ENCODE results near the gene CDKL2. TPM values are rescaled to one million over a fixed set of nuclear protein-coding genes. Genes with fewer than 3 reads are reported as not detected.
"Not testable (repeated sequence)": the region's sequence is repeated elsewhere in the genome, so short reads cannot be mapped to it uniquely, and the experiment has no call there.

Gene CDKL2
- total RNA-seq, 1 donor from 2014 or later = not detected

GRCh38 chr4:75549019-75549418 is 81.3 kb downstream of the CDKL2 start:
- H3K27ac Mint-ChIP-seq = no peak overlapping the region
- no peaks in the 10 kb centered on the region for H3K9me3 Mint-ChIP-seq
- H3K4me1 Mint-ChIP-seq = no peaks in the 10 kb centered on the region
- ChIA-PET POLR2A (no interaction called here), CTCF (no interaction called here)
- no peaks in the 10 kb centered on the region for H3K27me3 Mint-ChIP-seq
- H3K36me3 Mint-ChIP-seq (ENCODE audit: low read depth) = peaks cover 5% of the 10 kb centered on the region
- DNase-seq (no peak), ATAC-seq (ENCODE audit: low read depth) (no peak)
- intact Hi-C loops (cut with micrococcal nuclease) = no loop called here
- no peak overlapping the region for H3K4me3 Mint-ChIP-seq
- no peak for TF ChIP-seq CTCF (IDR thresholded peaks at IDR 0.05)

GRCh38 chr4:75547647-75548387 is 82.5 kb downstream of the CDKL2 start:
- intact Hi-C loops (cut with micrococcal nuclease) = no loop called here
- Mint-ChIP-seq H3K36me3 (ENCODE audit: low read depth) (peaks cover 12% of the 10 kb centered on the region), H3K4me3 (no peak overlapping the region), H3K27ac (no peak overlapping the region), H3K9me3 (no peaks in the 10 kb centered on the region), H3K4me1 (no peaks in the 10 kb centered on the region), H3K27me3 (no peaks in the 10 kb centered on the region)
- POLR2A ChIA-PET = no interaction called here
- DNase-seq (no peak), ATAC-seq (ENCODE audit: low read depth) (no peak)
- CTCF ChIA-PET = no interaction called here
- TF ChIP-seq CTCF (IDR thresholded peaks at IDR 0.05) = no peak

GRCh38 chr4:75545526-75545925 is 84.8 kb downstream of the CDKL2 start:
- H3K4me3 Mint-ChIP-seq = no peak overlapping the region
- H3K27ac Mint-ChIP-seq = no peak overlapping the region
- H3K9me3 Mint-ChIP-seq = no peaks in the 10 kb centered on the region
- POLR2A ChIA-PET = no interaction called here
- TF ChIP-seq CTCF (IDR thresholded peaks at IDR 0.05) = no peak
- ATAC-seq (ENCODE audit: low read depth) (no peak), DNase-seq (no peak)
- no peaks in the 10 kb centered on the region for H3K4me1 Mint-ChIP-seq
- intact Hi-C loops (cut with micrococcal nuclease) = no loop called here
- CTCF ChIA-PET = no interaction called here
- H3K36me3 Mint-ChIP-seq (ENCODE audit: low read depth) = peaks cover 16% of the 10 kb centered on the region
- no peaks in the 10 kb centered on the region for H3K27me3 Mint-ChIP-seq

- Mint-ChIP-seq H3K4me3 (no peak overlapping the region), H3K36me3 (ENCODE audit: low read depth) (peaks cover 21% of the 10 kb centered on the region), H3K27me3 (no peaks in the 10 kb centered on the region), H3K4me1 (no peaks in the 10 kb centered on the region), H3K27ac (no peak overlapping the region), H3K9me3 (no peaks in the 10 kb centered on the region)
- ChIA-PET CTCF (no interaction called here), POLR2A (no interaction called here)
- ATAC-seq (ENCODE audit: low read depth) (no peak), DNase-seq (no peak)
- intact Hi-C loops (cut with micrococcal nuclease) = no loop called here
- no peak for TF ChIP-seq CTCF (IDR thresholded peaks at IDR 0.05)
Measured at GRCh38 chr4:75544870-75545269, 85.5 kb downstream of the CDKL2 start.

GRCh38 chr4:75544220-75544619 is 86.1 kb downstream of the CDKL2 start:
- CTCF ChIA-PET, H3K27me3 Mint-ChIP-seq: not testable (repeated sequence)

GRCh38 chr4:75542824-75543223 is 87.5 kb downstream of the CDKL2 start:
- POLR2A ChIA-PET = no interaction called here
- Mint-ChIP-seq H3K4me1 (no peaks in the 10 kb centered on the region), H3K4me3 (no peak overlapping the region), H3K27ac (no peak overlapping the region), H3K36me3 (ENCODE audit: low read depth) (peaks cover 29% of the 10 kb centered on the region), H3K9me3 (no peaks in the 10 kb centered on the region), H3K27me3 (no peaks in the 10 kb centered on the region)
- no peak for ATAC-seq (ENCODE audit: low read depth)
- TF ChIP-seq CTCF (IDR thresholded peaks at IDR 0.05) = no peak
- DNase-seq = no peak
- intact Hi-C loops (cut with micrococcal nuclease) = no loop called here
- CTCF ChIA-PET = no interaction called here

More at GRCh38 chr4:75544220-75544619, 86.1 kb downstream of the CDKL2 start:
- H3K36me3 Mint-ChIP-seq (ENCODE audit: low read depth) = peaks cover 24% of the 10 kb centered on the region
- ATAC-seq (ENCODE audit: low read depth); H3K4me3 Mint-ChIP-seq; H3K4me1 Mint-ChIP-seq; intact Hi-C loops (cut with micrococcal nuclease); DNase-seq; H3K27ac Mint-ChIP-seq; H3K9me3 Mint-ChIP-seq; POLR2A ChIA-PET: not testable (repeated sequence)

- ATAC-seq (ENCODE audit: low read depth); intact Hi-C loops (cut with micrococcal nuclease); POLR2A ChIA-PET; H3K4me1 Mint-ChIP-seq; CTCF ChIA-PET; H3K27ac Mint-ChIP-seq; DNase-seq; H3K4me3 Mint-ChIP-seq; H3K9me3 Mint-ChIP-seq; H3K27me3 Mint-ChIP-seq: not testable (repeated sequence)
- peaks cover 32% of the 10 kb centered on the region for H3K36me3 Mint-ChIP-seq (ENCODE audit: low read depth)
Measured at GRCh38 chr4:75537308-75537707, 93.0 kb downstream of the CDKL2 start.

GRCh38 chr4:75533926-75534325 is 96.4 kb downstream of the CDKL2 start:
- H3K4me1 Mint-ChIP-seq; H3K27ac Mint-ChIP-seq; ATAC-seq (ENCODE audit: low read depth); CTCF ChIA-PET; intact Hi-C loops (cut with micrococcal nuclease); POLR2A ChIA-PET; H3K27me3 Mint-ChIP-seq; H3K4me3 Mint-ChIP-seq; DNase-seq: not testable (repeated sequence)
- peaks cover 11% of the 10 kb centered on the region for H3K9me3 Mint-ChIP-seq
- peaks cover 50% of the 10 kb centered on the region for H3K36me3 Mint-ChIP-seq (ENCODE audit: low read depth)

Data from activated B cell treated with CpG ODN at 0.5 μM for 24 hours (primary cell).